CD8-positive, alpha-beta memory T cell (primary cell): ENCODE data around the gene COPS7A. TPM values are rescaled to one million over a fixed set of nuclear protein-coding genes. Genes with fewer than 3 reads are reported as not detected.
A peak's percentile ranks its signal among the peaks of the same experiment; 100 is the strongest.

Source experiments
- CTCF ChIA-PET: fragments of 350-600 bp; sonication (Branson Sonifier 250); formaldehyde crosslinking; loops from one replicate; lab custom pipeline; 2021; ENCODE audit warnings: antibody characterized with exemption; lab: Charles Lee
- POLR2A ChIA-PET: fragments of 350-600 bp; sonication (Branson Sonifier 250); formaldehyde crosslinking; loops from one replicate; lab custom pipeline; 2021; ENCODE audit warnings: antibody characterized with exemption; lab: Charles Lee
- DNase-seq, 5 donors: peaks; one replicate each; pipeline versions ENCODE4 v3.0.0 to v3.0.0-alpha.2; 2020 to 2022; ENCODE audit warnings: mixed read lengths in 1 of 5
- H3K27ac ChIP-seq: one replicate; pipeline ENCODE4 v1.7.0; 2013; ENCODE audit warnings: low read depth, mild to moderate bottlenecking, low read length, moderate library complexity
- H3K27me3 ChIP-seq: 2 replicates; pipeline ENCODE4 v1.7.0; 2013; ENCODE audit warnings: low read length, mild to moderate bottlenecking; ENCODE audit not compliant: insufficient read depth, poor library complexity, severe bottlenecking
- H3K36me3 ChIP-seq: 2 replicates; pipeline ENCODE4 v1.7.0; 2013; ENCODE audit warnings: mild to moderate bottlenecking, low read length, moderate library complexity; ENCODE audit not compliant: insufficient read depth
- H3K4me1 ChIP-seq: 2 replicates; pipeline ENCODE4 v1.7.0; 2013; ENCODE audit warnings: mild to moderate bottlenecking, low read length, moderate library complexity; ENCODE audit not compliant: insufficient read depth
- H3K4me3 ChIP-seq: 2 replicates; pipeline ENCODE4 v1.7.0; 2013; ENCODE audit warnings: mild to moderate bottlenecking, low read length
- H3K9me3 ChIP-seq: 2 replicates; pipeline ENCODE4 v1.7.0; 2013; ENCODE audit warnings: mild to moderate bottlenecking, low read length
- H3K27ac Mint-ChIP-seq, 8 donors: one replicate each; pipeline ENCODE4 v1.8.0; 2020 to 2021; ENCODE audit warnings: mixed read lengths in 8 of 8, mild to moderate bottlenecking in 6 of 8, inconsistent platforms in 3 of 8, moderate library complexity in 3 of 8
- H3K27me3 Mint-ChIP-seq, 2 donors: one replicate each; pipeline ENCODE4 v1.8.0; 2020 to 2021; ENCODE audit warnings: mixed read lengths in 2 of 2, mild to moderate bottlenecking in 1 of 2, moderate library complexity in 1 of 2
- H3K36me3 Mint-ChIP-seq, 3 donors: one replicate each; pipeline ENCODE4 v1.8.0; 2020 to 2021; ENCODE audit warnings: mixed read lengths in 3 of 3, inconsistent platforms in 1 of 3, mild to moderate bottlenecking in 1 of 3
- H3K4me1 Mint-ChIP-seq, 3 donors: one replicate each; pipeline ENCODE4 v1.8.0; 2020 to 2021; ENCODE audit warnings: mixed read lengths in 3 of 3, inconsistent platforms in 1 of 3, mild to moderate bottlenecking in 1 of 3
- H3K4me3 Mint-ChIP-seq, 7 donors: one replicate each; pipeline ENCODE4 v1.8.0; 2020 to 2021; ENCODE audit warnings: mixed read lengths in 7 of 7, mild to moderate bottlenecking in 6 of 7, moderate library complexity in 4 of 7, inconsistent platforms in 2 of 7
- H3K9me3 Mint-ChIP-seq, 5 donors: one replicate each; pipeline ENCODE4 v1.8.0; 2020 to 2022; ENCODE audit warnings: mixed read lengths in 5 of 5, mild to moderate bottlenecking in 3 of 5, moderate library complexity in 2 of 5, inconsistent platforms in 1 of 5
- polyA plus RNA-seq: library from polyadenylated mRNA; unstranded; fragments of 300-500 nt; fragmentation: Illumina TruSeq; gene quantifications from one replicate; pipeline ENCODE4 v1.2.3, GENCODE V29; 2021
- total RNA-seq, 2 experiments: library from RNA; stranded (reverse); gene quantifications; one replicate each; pipeline ENCODE4 v1.2.3, GENCODE V29; 2021

COPS7A gene
- total and polyA plus RNA-seq, 3 experiments from 2014 or later = 46.2 to 49.7 (median 48.8) TPM

DNA sequence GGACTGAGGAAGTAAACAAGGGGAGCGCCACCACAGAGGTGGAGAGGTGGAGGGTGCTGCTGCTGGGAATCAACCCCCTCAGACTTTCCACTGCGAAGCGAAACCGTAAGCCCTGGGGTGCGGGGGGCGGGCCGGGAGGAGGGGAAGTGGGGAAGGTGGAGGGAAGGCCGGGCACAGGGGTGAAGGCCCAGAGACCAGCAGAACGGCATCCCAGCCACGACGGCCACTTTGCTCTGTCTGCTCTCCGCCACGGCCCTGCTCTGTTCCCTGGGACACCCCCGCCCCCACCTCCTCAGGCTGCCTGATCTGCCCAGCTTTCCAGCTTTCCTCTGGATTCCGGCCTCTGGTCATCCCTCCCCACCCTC, 48.5 kb downstream of the COPS7A start, which contains the start of gene LAG3:
TSS of gene LAG3 (plus strand) at position 190 of the 365 bp plus-strand sequence. CDS start 333 bp downstream, outside the sequence.
- Histone ChIP-seq H3K27me3 (no peaks in the 10 kb centered on the region), H3K9me3 (no peaks in the 10 kb centered on the region), H3K36me3 (no peaks in the 10 kb centered on the region), H3K27ac (peak within 1 kb of the TSS; percentile 75), H3K4me3 (peak within 1 kb of the TSS; percentile 40), H3K4me1 (peaks cover 49% of the 10 kb centered on the region)
- peak in 3 of 5 donors; percentile 39 to 71 (median 52) for DNase-seq
- peak within 1 kb of the TSS; percentile 69 to 94 (median 90) for H3K27ac Mint-ChIP-seq
- H3K9me3 Mint-ChIP-seq = no peaks in the 10 kb centered on the region
- H3K27me3 Mint-ChIP-seq = peaks cover 13% of the 10 kb centered on the region in 2 donors
- peak within 1 kb of the TSS; percentile 85 to 99 (median 91) for H3K4me3 Mint-ChIP-seq
- POLR2A ChIA-PET = interaction anchor here (1.2 kb wide), 1 partner anchor 18 kb away, joined by 4 read pairs; no protein-coding TSS in a partner anchor
- H3K4me1 Mint-ChIP-seq = peaks cover 60 to 81% (median 65%) of the 10 kb centered on the region in 3 donors
- CTCF ChIA-PET = interaction anchor here (1.4 to 11.0 kb wide), 2 partner anchors 18 to 54 kb away, joined by 5 to 162 read pairs; partner anchors contain the start of gene MLF2
- peaks cover 0 to 17% (median 2%) of the 10 kb centered on the region in 3 donors for H3K36me3 Mint-ChIP-seq

- no peaks in the 10 kb centered on the region for H3K9me3 Mint-ChIP-seq
- Histone ChIP-seq H3K9me3 (no peaks in the 10 kb centered on the region), H3K27me3 (no peaks in the 10 kb centered on the region), H3K4me1 (peaks cover 51% of the 10 kb centered on the region), H3K36me3 (no peaks in the 10 kb centered on the region), H3K27ac (peak overlapping the region; percentile 75), H3K4me3 (peak overlapping the region; percentile 40)
- peaks cover 55 to 76% (median 59%) of the 10 kb centered on the region in 3 donors for H3K4me1 Mint-ChIP-seq
- DNase-seq = no peak
- H3K27ac Mint-ChIP-seq = peak overlapping the region; percentile 69 to 93 (median 86)
- ChIA-PET POLR2A (interaction anchor here (0.6 to 2.7 kb wide), 3 partner anchors 19 to 165 kb away, joined by 4 to 23 read pairs (median 4); partner anchors contain the start of gene MLF2), CTCF (interaction anchor here (0.9 to 11.0 kb wide), 2 partner anchors 18 to 137 kb away, joined by 3 to 162 read pairs; partner anchors contain the start of genes LPAR5 and MLF2)
- peak overlapping the region; percentile 85 to 99 (median 91) for H3K4me3 Mint-ChIP-seq
- peaks cover 9 to 10% of the 10 kb centered on the region in 2 donors for H3K27me3 Mint-ChIP-seq
- H3K36me3 Mint-ChIP-seq = peaks cover 0 to 22% (median 2%) of the 10 kb centered on the region in 3 donors
Observed at GRCh38 chr12:6772726-6773589, 49.1 kb downstream of the COPS7A start.

- H3K9me3 Mint-ChIP-seq = no peaks in the 10 kb centered on the region
- DNase-seq = peak in 3 of 5 donors; percentile 14 to 55 (median 20)
- no peaks in the 10 kb centered on the region for H3K27me3 ChIP-seq
- H3K36me3 Mint-ChIP-seq = peaks cover 0 to 24% (median 2%) of the 10 kb centered on the region in 3 donors
- POLR2A ChIA-PET = interaction anchor here (0.6 to 2.7 kb wide), 6 partner anchors 21 to 164 kb away, joined by 3 to 23 read pairs (median 5); partner anchors contain the start of genes CDCA3, MLF2, USP5 and ZNF384
- no peaks in the 10 kb centered on the region for H3K9me3 ChIP-seq
- H3K4me3 ChIP-seq = peak overlapping the region; percentile 54
- H3K27ac ChIP-seq = peak overlapping the region; percentile 75
- H3K36me3 ChIP-seq = no peaks in the 10 kb centered on the region
- CTCF ChIA-PET = interaction anchor here (0.7 to 11.0 kb wide), 9 partner anchors 7 to 171 kb away, joined by 3 to 162 read pairs (median 4); partner anchors contain the start of genes LPAR5, MLF2, PTMS and ZNF384
- peaks cover 59% of the 10 kb centered on the region for H3K4me1 ChIP-seq
- peak overlapping the region; percentile 94 to 100 (median 99) for H3K27ac Mint-ChIP-seq
- peaks cover 2 to 8% of the 10 kb centered on the region in 2 donors for H3K27me3 Mint-ChIP-seq
- H3K4me1 Mint-ChIP-seq = peaks cover 53 to 77% (median 59%) of the 10 kb centered on the region in 3 donors
- H3K4me3 Mint-ChIP-seq = peak overlapping the region; percentile 93 to 99 (median 97)
Observed at GRCh38 chr12:6773590-6774351, 49.9 kb downstream of the COPS7A start.

DNA sequence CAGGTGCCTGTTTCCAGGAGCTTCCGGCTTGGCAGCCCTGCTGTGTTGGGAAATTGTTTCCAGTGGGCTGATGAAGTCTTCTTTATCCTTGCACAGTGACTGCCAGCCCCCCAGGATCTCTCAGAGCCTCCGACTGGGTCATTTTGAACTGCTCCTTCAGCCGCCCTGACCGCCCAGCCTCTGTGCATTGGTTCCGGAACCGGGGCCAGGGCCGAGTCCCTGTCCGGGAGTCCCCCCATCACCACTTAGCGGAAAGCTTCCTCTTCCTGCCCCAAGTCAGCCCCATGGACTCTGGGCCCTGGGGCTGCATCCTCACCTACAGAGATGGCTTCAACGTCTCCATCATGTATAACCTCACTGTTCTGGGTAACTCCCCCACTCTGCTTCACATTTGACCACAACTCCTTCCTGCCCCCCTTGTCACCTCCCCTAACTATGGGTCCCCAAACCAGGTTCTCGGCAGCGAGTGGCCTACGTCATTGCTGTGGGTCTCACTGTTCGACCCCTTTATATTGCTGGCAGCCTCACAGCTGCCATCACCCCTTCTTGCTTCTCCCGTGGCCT, 50.7 kb downstream of the COPS7A start:
- H3K9me3 Mint-ChIP-seq = no peaks in the 10 kb centered on the region
- peak; percentile 32 to 86 (median 55) for DNase-seq
- Histone ChIP-seq H3K4me1 (peaks cover 65% of the 10 kb centered on the region), H3K4me3 (peak overlapping the region; percentile 54), H3K9me3 (no peaks in the 10 kb centered on the region), H3K36me3 (no peaks in the 10 kb centered on the region), H3K27ac (peak overlapping the region; percentile 75), H3K27me3 (no peaks in the 10 kb centered on the region)
- peaks cover 0 to 4% of the 10 kb centered on the region in 2 donors for H3K27me3 Mint-ChIP-seq
- peaks cover 0 to 25% (median 2%) of the 10 kb centered on the region in 3 donors for H3K36me3 Mint-ChIP-seq
- peak overlapping the region; percentile 93 to 99 (median 97) for H3K4me3 Mint-ChIP-seq
- ChIA-PET CTCF (interaction anchor here (0.7 to 11.0 kb wide), 10 partner anchors 8 to 172 kb away, joined by 3 to 162 read pairs (median 4); partner anchors contain the start of genes MLF2, PTMS, SPSB2 and ZNF384), POLR2A (interaction anchor here (0.6 to 2.7 kb wide), 8 partner anchors 10 to 140 kb away, joined by 3 to 23 read pairs (median 6); partner anchors contain the start of genes CDCA3, COPS7A, MLF2 and USP5)
- H3K27ac Mint-ChIP-seq = peak overlapping the region; percentile 94 to 100 (median 99)
- H3K4me1 Mint-ChIP-seq = peaks cover 54 to 73% (median 59%) of the 10 kb centered on the region in 3 donors

- Histone ChIP-seq H3K9me3 (no peaks in the 10 kb centered on the region), H3K4me1 (peaks cover 65% of the 10 kb centered on the region), H3K27me3 (no peaks in the 10 kb centered on the region), H3K4me3 (peak overlapping the region; percentile 54), H3K36me3 (no peaks in the 10 kb centered on the region), H3K27ac (peak overlapping the region; percentile 75)
- ChIA-PET POLR2A (interaction anchor here (0.8 to 2.7 kb wide), 6 partner anchors 10 to 141 kb away, joined by 3 to 23 read pairs (median 6); partner anchors contain the start of genes COPS7A, MLF2 and ZNF384), CTCF (interaction anchor here (1.0 to 11.0 kb wide), 8 partner anchors 9 to 116 kb away, joined by 3 to 162 read pairs (median 4); partner anchors contain the start of genes MLF2, PTMS, SPSB2 and ZNF384)
- peak in 1 of 5 donors; percentile 47 for DNase-seq
- Mint-ChIP-seq H3K36me3 (peaks cover 0 to 25% (median 2%) of the 10 kb centered on the region in 3 donors), H3K4me1 (peaks cover 54 to 71% (median 59%) of the 10 kb centered on the region in 3 donors), H3K27me3 (peaks cover 0 to 7% of the 10 kb centered on the region in 2 donors), H3K27ac (peak overlapping the region; percentile 94 to 100 (median 99)), H3K4me3 (peak overlapping the region; percentile 93 to 99 (median 97)), H3K9me3 (no peaks in the 10 kb centered on the region)
Observed at GRCh38 chr12:6775185-6776174, 51.6 kb downstream of the COPS7A start.

DNA sequence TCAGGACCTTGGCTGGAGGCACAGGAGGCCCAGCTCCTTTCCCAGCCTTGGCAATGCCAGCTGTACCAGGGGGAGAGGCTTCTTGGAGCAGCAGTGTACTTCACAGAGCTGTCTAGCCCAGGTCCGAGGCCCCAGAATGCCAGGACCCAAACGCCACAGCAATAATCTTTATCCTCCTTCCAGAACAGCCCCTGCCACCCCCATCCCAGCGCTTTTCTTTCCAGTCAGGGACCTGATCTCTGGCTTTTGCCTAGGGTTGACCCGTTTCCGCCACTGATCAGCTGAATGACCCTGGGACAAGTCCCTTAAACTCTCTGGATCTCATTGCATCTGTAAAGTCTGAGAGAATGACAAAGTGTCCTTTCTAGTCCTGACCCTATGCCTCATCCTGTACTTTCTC, 53.5 kb downstream of the COPS7A start:
- Mint-ChIP-seq H3K27me3 (peaks cover 0 to 7% of the 10 kb centered on the region in 2 donors), H3K4me3 (peak overlapping the region in 3 of 7 donors; percentile 32 to 76 (median 69)), H3K27ac (peak overlapping the region in 4 of 8 donors; percentile 23 to 68 (median 42)), H3K4me1 (peaks cover 42 to 56% (median 45%) of the 10 kb centered on the region in 3 donors), H3K9me3 (no peaks in the 10 kb centered on the region), H3K36me3 (peaks cover 0 to 25% (median 2%) of the 10 kb centered on the region in 3 donors)
- DNase-seq = no peak
- Histone ChIP-seq H3K27me3 (no peaks in the 10 kb centered on the region), H3K27ac (no peak overlapping the region), H3K36me3 (no peaks in the 10 kb centered on the region), H3K4me1 (peaks cover 55% of the 10 kb centered on the region), H3K4me3 (no peak overlapping the region), H3K9me3 (no peaks in the 10 kb centered on the region)
- ChIA-PET CTCF (interaction anchor here (0.8 to 11.0 kb wide), 4 partner anchors 11 to 53 kb away, joined by 3 to 162 read pairs (median 26); partner anchors contain the start of genes COPS7A, MLF2 and PTMS), POLR2A (no interaction called here)
